Activated CD4-positive, alpha-beta T cell treated with anti-CD3 and anti-CD28 coated beads, Interleukin-2, amount 50 U/mL, for 24 hours (primary cell): Measurements from ENCODE around the gene ZBTB48.
A peak's percentile ranks its signal among the peaks of the same experiment; 100 is the strongest.

Source experiments
- DNase-seq, 2 donors: peaks; one replicate each; pipeline ENCODE4 v3.0.0-alpha.2; 2020; ENCODE audit warnings: low read depth in 1 of 2, low spot score in 1 of 2

The ZBTB48 gene

GRCh38 chr1:6603915-6604558 lies 24.2 kb downstream of the ZBTB48 start:
- DNase-seq = no peak

GRCh38 chr1:6612641-6613360 lies 33.0 kb downstream of the ZBTB48 start:
- DNase-seq = no peak

GRCh38 chr1:6613361-6614018 lies 33.7 kb downstream of the ZBTB48 start, which contains the start of gene PHF13:
TSS of gene PHF13 (plus strand) at chr1:6613731. CDS start at chr1:6614067, 336 bp downstream.
- peak; percentile 99 to 100 for DNase-seq

- no peak for DNase-seq
Measured at GRCh38 chr1:6614019-6614928, 34.5 kb downstream of the ZBTB48 start.

- DNase-seq = no peak
Measured at GRCh38 chr1:6614929-6615785, 35.4 kb downstream of the ZBTB48 start.

- DNase-seq = no peak
Measured at GRCh38 chr1:6619045-6619444, 39.3 kb downstream of the ZBTB48 start.

GRCh38 chr1:6621429-6622391 lies 41.9 kb downstream of the ZBTB48 start:
- no peak for DNase-seq

GRCh38 chr1:6622396-6623152 lies 42.8 kb downstream of the ZBTB48 start:
- DNase-seq = no peak

GRCh38 chr1:6623269-6623965 lies 43.6 kb downstream of the ZBTB48 start:
- DNase-seq = no peak

GRCh38 chr1:6624710-6625583 lies 45.2 kb downstream of the ZBTB48 start, which contains the start of gene THAP3:
TSS of gene THAP3 (plus strand) at chr1:6624868. CDS start at chr1:6625219, 351 bp downstream.
- DNase-seq = peak; percentile 80 to 85

- DNase-seq = no peak
Measured at GRCh38 chr1:6625584-6626149, 45.9 kb downstream of the ZBTB48 start.

GRCh38 chr1:6627031-6627430 lies 47.2 kb downstream of the ZBTB48 start:
- DNase-seq = no peak

GRCh38 chr1:6627841-6628545 lies 48.2 kb downstream of the ZBTB48 start:
- DNase-seq = no peak

GRCh38 chr1:6628971-6629479 lies 49.2 kb downstream of the ZBTB48 start:
- DNase-seq = no peak

GRCh38 chr1:6630027-6630426 lies 50.2 kb downstream of the ZBTB48 start:
- DNase-seq = no peak
